Hematopoietic multipotent progenitor cell treated with erythropoietin and hydrocortisone succinate and interleukin-3 and kit ligand, for 6 days (in vitro differentiated cells): ENCODE data around the gene AQR.
A peak's percentile ranks its signal among the peaks of the same experiment; 100 is the strongest.
"Not testable (repeated sequence)": the region's sequence is repeated elsewhere in the genome, so short reads cannot be mapped to it uniquely, and the experiment has no call there.

Experiments
- DNase-seq: peaks from one replicate; pipeline ENCODE4 v3.0.0-alpha.2; 2015

Gene AQR

GRCh38 chr15:34952481-34952880, 17.1 kb downstream of the AQR start:
- DNase-seq, result no peak

DNA sequence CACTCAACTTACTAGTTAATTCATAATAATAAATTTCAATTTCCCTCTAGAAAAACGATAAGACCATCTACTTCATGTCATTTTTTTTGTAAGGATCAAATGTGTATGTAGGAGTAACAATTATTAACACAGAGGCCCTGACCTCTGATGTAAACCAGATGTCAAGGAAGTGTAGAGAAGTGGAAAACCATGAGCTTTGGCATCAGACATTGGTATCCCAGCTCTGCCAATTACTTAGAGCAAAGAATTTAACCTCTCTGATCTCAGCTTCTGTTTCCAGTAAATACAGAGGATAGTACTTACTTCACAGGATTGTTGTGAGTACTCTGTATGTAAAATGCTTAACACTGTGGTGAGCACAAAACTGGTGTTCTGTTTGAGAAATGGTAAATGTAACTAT, 17.5 kb downstream of the AQR start:
- DNase-seq, result no peak

DNA sequence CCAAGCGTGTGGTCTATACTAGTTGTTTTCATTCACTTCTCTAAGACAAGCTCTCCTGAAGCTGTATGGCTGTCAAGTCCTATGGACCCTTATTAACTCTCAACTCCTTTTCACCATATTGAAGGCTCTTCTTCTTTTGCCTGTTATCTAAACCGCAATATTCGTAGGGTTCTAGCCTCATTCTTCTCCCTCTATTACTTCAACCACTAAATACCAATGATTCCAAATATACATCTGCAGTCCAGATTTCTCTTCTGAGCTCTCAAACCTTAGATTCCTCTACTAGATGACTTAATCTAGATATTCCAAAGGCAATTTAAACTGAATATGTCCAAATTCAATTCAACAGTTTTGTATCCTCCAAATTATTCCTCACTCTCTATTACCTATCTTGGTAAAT, 24.6 kb downstream of the AQR start:
- no peak for DNase-seq

GRCh38 chr15:34943711-34944110, 25.8 kb downstream of the AQR start:
- DNase-seq, result no peak

DNA sequence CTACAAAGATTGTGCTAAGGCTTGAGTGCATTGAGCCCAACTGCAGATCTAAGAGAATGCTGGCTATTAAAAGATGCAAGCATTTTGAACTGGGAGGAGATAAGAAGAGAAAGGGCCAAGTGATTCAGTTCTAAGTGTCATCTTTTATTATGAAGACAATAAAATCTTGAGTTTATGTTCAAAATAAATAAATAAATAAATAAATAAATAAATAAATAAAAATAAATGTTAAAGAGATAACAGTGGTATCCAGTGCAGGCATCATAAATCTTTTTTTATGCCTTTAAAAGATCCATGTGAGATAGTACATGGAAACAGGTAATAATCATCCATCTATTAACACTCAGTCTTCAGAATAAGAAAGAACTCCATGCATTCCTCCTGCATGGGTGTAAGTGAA, 26.3 kb downstream of the AQR start:
- DNase-seq, result not testable (repeated sequence)

GRCh38 chr15:34942363-34942762, 27.2 kb downstream of the AQR start:
- no peak for DNase-seq

DNA sequence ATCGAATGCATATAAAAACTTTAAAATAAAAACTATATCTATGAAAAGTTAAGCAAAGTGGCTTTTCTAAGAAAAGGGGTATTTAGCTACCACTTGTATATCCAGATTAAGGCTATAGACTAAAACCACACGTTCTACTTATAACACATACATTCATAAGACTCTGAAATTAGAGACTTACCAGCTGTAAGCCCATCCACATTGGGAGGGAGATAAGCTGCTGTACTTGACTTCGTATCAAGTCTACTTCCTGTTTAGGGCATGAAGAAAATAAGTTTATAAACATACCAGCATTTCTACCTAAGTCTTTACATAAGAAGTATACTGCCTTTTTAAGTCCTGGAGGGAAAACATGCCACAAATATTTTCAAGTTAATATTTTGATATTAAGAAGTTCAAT, 27.7 kb downstream of the AQR start:
- peak; percentile 50 for DNase-seq

GRCh38 chr15:34941185-34941698, 28.3 kb downstream of the AQR start:
- no peak for DNase-seq

DNA sequence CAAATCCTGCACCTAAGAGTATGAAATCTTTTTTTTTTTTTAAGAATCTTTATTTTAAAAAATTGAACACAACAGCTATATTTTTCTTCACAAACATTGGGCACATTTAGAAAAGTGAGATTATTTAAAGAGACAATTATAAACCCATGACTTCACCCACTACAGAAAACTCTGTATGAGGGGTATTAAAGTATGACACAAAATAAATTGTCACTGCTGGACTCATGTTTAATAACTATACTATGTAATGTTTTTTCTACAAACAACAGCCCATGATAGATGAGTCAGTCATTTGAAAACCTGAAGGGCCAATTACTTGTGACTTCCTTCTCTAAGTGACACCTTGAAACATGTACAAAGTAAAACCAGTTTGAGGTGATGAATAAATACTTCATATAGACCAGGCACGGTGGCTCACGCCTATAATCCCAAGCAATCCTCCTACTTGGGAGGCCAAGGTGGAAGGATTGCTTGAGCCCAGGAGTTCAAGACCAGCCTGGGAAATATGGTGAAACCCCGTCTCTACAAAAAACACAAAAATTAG, 36.0 kb downstream of the AQR start:
- no peak for DNase-seq

DNA sequence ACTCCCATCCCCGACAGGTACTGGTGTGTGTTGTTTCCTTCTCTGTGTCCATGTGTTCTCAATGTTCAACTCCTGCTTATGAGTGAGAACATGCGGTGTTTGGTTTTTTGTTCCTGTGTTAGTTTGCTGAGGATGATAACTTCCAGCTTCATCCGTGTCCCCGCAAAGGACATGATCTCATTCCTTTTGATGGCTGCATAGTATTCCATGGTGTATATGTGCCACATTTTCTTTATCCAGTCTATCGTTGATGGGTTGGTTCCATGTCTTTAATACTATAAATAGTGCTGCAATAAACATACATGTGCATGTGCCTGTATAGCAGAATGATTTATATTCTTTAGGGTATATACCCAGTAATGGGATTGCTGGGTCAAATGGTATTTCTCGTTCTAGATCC, 41.2 kb downstream of the AQR start:
- not testable (repeated sequence) for DNase-seq

- DNase-seq, result peak; percentile 4
These were observed 41.8 kb downstream of the AQR start for GRCh38 chr15:34927726-34928125.

GRCh38 chr15:34914317-34914716, 55.2 kb downstream of the AQR start:
- DNase-seq, result no peak

GRCh38 chr15:34905047-34905446, 64.5 kb downstream of the AQR start:
- DNase-seq, result peak; percentile 5

- DNase-seq, result peak; percentile 5
These were observed 65.0 kb downstream of the AQR start for GRCh38 chr15:34904527-34904926.

GRCh38 chr15:34900748-34901147, 68.8 kb downstream of the AQR start:
- DNase-seq, result no peak

GRCh38 chr15:34896183-34896582, 73.4 kb downstream of the AQR start:
- DNase-seq, result no peak

GRCh38 chr15:34893967-34894366, 75.6 kb downstream of the AQR start:
- DNase-seq, result no peak

DNA sequence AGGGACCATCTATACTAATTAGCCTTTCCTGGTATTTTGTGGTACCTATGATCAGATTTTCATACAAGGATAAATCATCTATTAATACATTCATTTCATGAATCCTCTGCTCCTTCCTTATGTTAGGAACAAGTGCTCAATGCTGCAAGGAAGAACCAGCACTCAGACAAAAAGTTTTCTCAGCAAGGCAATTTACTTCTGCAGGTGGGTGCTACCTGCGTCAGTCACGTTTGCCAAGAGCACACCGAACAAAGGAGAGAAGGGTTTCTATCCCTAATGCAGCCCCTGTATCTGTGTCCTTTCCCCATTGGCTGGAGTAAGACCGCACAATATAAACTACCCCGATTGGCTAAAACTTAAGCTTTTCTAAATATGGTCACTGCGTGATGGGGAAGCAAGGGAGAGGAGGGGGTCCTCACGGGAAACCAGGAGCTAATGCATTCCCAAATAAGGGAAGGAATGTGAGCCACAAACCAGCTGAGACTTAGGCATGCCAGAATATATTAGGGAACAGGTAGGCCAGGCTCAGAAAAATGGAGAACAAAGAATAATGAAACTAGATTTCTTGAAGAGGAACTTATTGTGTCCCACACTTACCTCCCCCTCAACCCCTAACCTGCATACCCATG, 76.5 kb downstream of the AQR start:
- DNase-seq, result peak; percentile 7

DNA sequence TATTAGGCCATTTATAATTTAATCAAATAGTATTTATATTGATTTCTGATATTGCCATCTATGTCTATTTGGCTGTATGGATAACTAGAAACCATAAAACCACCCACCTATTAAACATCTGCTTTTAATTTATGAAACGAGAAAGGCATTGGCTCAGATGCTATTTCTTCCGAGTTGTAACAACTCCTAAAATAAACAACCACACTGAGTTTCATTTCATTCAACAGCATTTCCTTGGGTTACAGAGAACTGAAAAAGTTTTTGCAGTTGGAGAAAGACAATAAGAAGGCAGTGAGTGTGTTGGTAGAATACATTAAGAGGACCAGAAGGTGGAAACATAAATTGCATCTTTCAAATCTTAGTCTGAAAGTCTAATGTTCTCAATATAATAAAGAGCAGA, 79.1 kb downstream of the AQR start:
- no peak for DNase-seq

GRCh38 chr15:34889476-34889875, 80.1 kb downstream of the AQR start:
- no peak for DNase-seq

- DNase-seq, result no peak
These were observed 83.4 kb downstream of the AQR start for GRCh38 chr15:34886134-34886533.

GRCh38 chr15:34883633-34884032, 85.9 kb downstream of the AQR start:
- no peak for DNase-seq

- no peak for DNase-seq
These were observed 86.5 kb downstream of the AQR start for GRCh38 chr15:34883042-34883441.

DNA sequence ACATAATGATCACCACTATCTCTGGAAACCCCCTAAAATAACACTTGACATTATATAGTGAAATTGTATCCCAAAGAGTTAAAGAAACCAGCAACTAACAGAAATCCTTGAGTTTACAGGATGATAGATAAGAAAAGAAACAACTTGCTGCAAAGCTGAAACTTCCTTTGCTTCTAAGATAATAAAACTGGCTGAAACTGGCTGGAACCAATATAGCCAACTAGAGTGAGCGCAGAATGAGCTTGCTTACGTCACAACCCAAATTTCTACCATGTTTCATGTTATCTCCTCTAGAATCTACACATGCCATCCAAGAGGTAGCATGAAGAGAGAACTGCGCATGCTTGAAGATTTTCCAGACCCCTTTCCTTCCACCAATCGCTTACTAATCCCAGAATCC, 90.4 kb downstream of the AQR start:
- DNase-seq, result no peak

DNA sequence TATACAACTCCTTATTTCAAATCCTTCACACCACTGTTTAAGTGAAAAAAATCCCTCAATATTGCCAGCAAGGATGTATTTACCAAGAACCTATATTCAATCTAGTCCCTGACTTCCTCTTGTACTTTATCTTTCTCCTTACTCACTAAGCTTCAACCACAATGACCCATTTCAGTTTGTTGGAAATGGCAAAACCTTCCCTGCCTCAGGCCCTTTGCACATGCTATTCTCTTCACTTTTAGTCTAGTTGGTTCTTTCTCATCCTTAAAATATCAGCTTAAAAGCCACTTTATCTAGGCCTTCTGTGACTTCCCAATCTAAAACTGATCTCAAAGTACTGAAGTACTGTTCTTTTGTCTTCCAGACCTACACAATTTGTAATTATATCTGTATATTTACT, 92.9 kb downstream of the AQR start:
- DNase-seq, result no peak
